ENCODE results near the gene PRDM1. TPM values are rescaled to one million over a fixed set of nuclear protein-coding genes. Genes with fewer than 3 reads are reported as not detected.

The PRDM1 gene
- total RNA-seq, 4 donors from 2014 or later = 1.0 to 20.7 (median 7.0) TPM

GRCh38 chr6:106138151-106138550, 52.0 kb downstream of the PRDM1 start:
- no peak overlapping the region for H3K4me3 ChIP-seq
- H3K27me3 ChIP-seq = no peaks in the 10 kb centered on the region
- H3K4me1 ChIP-seq = no peaks in the 10 kb centered on the region
- no peaks in the 10 kb centered on the region for H3K9me3 ChIP-seq
- H3K27ac ChIP-seq = no peak overlapping the region
- DNase-seq = no peak
- TF ChIP-seq POLR2A (IDR thresholded peaks at IDR 0.05) (no peak), CTCF (IDR thresholded peaks at IDR 0.05) (no peak)
- no peaks in the 10 kb centered on the region for H3K36me3 ChIP-seq
- intact Hi-C loops (cut with DNase I; ENCODE audit: low total_unique reads) = no loop called here

GRCh38 chr6:106141441-106142237, 55.5 kb downstream of the PRDM1 start:
- H3K4me3 ChIP-seq = no peak overlapping the region
- no peak for TF ChIP-seq POLR2A (IDR thresholded peaks at IDR 0.05)
- TF ChIP-seq CTCF (IDR thresholded peaks at IDR 0.05) = no peak
- intact Hi-C loops (cut with DNase I; ENCODE audit: low total_unique reads) = no loop called here
- no peaks in the 10 kb centered on the region for H3K4me1 ChIP-seq
- H3K9me3 ChIP-seq = no peaks in the 10 kb centered on the region
- no peak overlapping the region for H3K27ac ChIP-seq
- no peak for DNase-seq
- H3K36me3 ChIP-seq = no peaks in the 10 kb centered on the region
- H3K27me3 ChIP-seq = no peaks in the 10 kb centered on the region

- no peak for DNase-seq
- Histone ChIP-seq H3K4me1 (no peaks in the 10 kb centered on the region), H3K9me3 (no peaks in the 10 kb centered on the region), H3K36me3 (no peaks in the 10 kb centered on the region), H3K27me3 (no peaks in the 10 kb centered on the region), H3K27ac (no peak overlapping the region), H3K4me3 (no peak overlapping the region)
- intact Hi-C loops (cut with DNase I; ENCODE audit: low total_unique reads) = no loop called here
- TF ChIP-seq POLR2A (IDR thresholded peaks at IDR 0.05) (no peak), CTCF (IDR thresholded peaks at IDR 0.05) (no peak)
These were observed 56.8 kb downstream of the PRDM1 start for GRCh38 chr6:106142876-106143431.

- DNase-seq = no peak
- H3K4me3 ChIP-seq = no peak overlapping the region
- TF ChIP-seq POLR2A (IDR thresholded peaks at IDR 0.05) = no peak
- no peak for TF ChIP-seq CTCF (IDR thresholded peaks at IDR 0.05)
- H3K27ac ChIP-seq = no peak overlapping the region
- no peaks in the 10 kb centered on the region for H3K4me1 ChIP-seq
- no peaks in the 10 kb centered on the region for H3K36me3 ChIP-seq
- intact Hi-C loops (cut with DNase I; ENCODE audit: low total_unique reads) = no loop called here
- H3K9me3 ChIP-seq = no peaks in the 10 kb centered on the region
- H3K27me3 ChIP-seq = no peaks in the 10 kb centered on the region
These were observed 57.5 kb downstream of the PRDM1 start for GRCh38 chr6:106143665-106144064.

GRCh38 chr6:106145144-106145543, 59.0 kb downstream of the PRDM1 start:
- intact Hi-C loops (cut with DNase I; ENCODE audit: low total_unique reads) = no loop called here
- no peaks in the 10 kb centered on the region for H3K4me1 ChIP-seq
- no peak overlapping the region for H3K4me3 ChIP-seq
- no peaks in the 10 kb centered on the region for H3K27me3 ChIP-seq
- H3K36me3 ChIP-seq = no peaks in the 10 kb centered on the region
- no peak overlapping the region for H3K27ac ChIP-seq
- no peaks in the 10 kb centered on the region for H3K9me3 ChIP-seq
- TF ChIP-seq POLR2A (IDR thresholded peaks at IDR 0.05) (no peak), CTCF (IDR thresholded peaks at IDR 0.05) (no peak)
- no peak for DNase-seq

Data from uterus (tissue), 4 donors.